LNCAP (cell line): ENCODE results near the gene CAPN2.

Experiments used
- CTCF ChIP-seq: fragments of 450-650 bp; IDR thresholded peaks from 2 replicates; pipeline ENCODE4 v1.5.1; 2017; ENCODE audit warnings: mild to moderate bottlenecking

Gene CAPN2

GRCh38 chr1:223670458-223671159 is 41.7 kb upstream of the CAPN2 start:
- peak; percentile 73 for TF ChIP-seq CTCF

DNA sequence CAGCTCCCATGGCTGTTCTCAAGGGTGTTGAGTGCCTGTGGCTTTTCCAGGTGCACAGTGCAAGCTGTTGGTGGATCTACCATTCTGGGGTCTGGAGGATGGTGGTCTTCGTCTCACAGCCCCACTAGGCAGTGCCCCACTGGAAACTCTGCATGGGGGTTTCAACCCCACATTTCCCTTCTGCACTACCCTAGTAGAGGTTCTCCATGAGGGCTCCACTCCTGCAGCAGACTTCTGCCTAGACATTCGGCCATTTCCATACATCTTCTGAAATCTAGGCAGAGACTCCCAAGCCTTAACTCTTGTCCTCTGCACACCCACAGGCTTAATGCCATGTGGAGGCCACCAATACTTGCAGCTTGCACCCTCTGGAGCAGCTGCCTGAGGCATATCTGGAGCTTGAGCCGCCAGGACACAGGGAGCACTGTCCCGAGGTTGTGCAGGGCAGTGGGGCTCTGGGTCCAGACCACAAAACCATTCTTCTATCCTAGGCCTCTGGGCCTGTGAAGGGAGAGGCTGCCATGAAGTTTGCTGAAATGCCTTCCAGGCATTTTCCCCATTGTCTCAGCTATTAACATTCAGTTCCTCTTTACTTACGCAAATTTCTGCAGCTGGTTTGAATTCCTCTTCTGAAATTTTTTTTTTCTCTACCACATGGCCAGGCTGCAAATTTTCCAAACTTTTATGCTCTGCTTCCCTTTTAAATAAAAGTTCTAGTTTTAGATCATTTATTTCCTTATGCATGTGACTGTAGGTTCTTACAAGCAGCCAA is 38.0 kb upstream of the CAPN2 start:
- TF ChIP-seq CTCF = no peak

DNA sequence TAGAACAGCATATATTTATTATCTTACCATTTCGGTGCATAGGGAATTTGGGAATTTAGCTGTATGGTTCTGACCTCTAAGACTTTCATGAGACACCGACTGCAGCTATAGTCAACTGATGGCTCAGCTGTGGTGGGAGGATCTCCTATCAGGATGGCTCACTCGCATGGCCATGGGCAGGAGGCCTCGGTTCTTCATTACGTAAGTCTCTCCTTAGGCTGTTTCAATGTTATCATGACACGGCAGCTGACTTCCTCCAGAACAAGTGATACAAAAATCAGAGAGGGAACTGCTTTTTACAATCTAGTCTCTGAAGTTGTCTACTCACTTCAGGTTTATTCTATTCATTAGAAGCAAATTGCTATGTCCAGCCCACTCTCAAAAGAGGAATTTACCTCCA is 33.5 kb upstream of the CAPN2 start:
- TF ChIP-seq CTCF = no peak

DNA sequence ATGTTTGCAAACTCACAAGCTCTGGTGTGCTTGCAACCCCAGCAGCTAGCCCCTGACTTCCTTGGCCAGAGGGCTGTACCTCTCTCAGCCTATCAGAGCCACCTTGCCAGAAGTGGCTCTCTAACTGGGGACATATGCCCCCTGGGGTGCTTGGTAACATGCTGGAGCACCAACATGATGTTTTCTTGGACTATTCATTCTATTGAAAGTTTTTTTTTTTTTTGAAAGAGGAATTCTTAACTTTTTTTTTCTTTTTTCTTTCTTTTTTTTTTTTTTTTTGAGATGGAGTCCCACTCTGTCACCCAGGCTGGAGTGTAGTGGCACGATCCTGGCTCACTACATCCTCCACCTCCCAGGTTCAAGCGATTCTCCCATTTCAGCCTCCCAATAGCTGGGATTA is 32.2 kb upstream of the CAPN2 start:
- TF ChIP-seq CTCF = no peak

DNA sequence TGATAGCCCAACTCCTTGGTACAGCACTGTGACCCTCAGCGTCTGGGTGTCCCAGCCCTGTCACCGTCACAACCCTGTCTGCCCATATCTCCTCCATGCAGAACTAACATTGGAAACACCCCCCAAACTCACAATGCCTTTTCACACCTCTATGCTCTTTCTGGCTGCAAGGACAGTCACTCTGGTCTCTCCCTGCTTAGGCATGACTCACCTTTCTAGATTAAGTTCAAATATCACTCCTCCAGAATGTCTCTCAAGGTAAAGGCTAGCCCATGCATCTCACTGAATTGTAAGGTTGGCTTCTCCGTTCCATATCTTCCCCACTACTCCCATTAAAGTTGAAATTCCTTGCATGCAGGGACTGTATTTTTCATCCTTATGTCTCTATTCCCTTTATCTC is 29.8 kb upstream of the CAPN2 start:
- TF ChIP-seq CTCF = no peak

GRCh38 chr1:223683586-223684487 is 28.5 kb upstream of the CAPN2 start:
- peak; percentile 78 for TF ChIP-seq CTCF

- TF ChIP-seq CTCF = no peak
These were observed 27.9 kb upstream of the CAPN2 start for GRCh38 chr1:223684488-223684792.
